Measurements from ENCODE around the gene RGS11. TPM values are rescaled to one million over a fixed set of nuclear protein-coding genes. Genes with fewer than 3 reads are reported as not detected.

Gene RGS11
- total and polyA plus RNA-seq, 2 donors (not counting 1 experiment from before 2014, with no cell fraction given), result 1.1 to 6.3 TPM

GRCh38 chr16:252366-253337 lies 23.1 kb downstream of the RGS11 start:
- no peak for DNase-seq (ENCODE audit: low read depth in 2 of 2)
- Histone ChIP-seq H3K9ac (ENCODE audit: insufficient read depth, low read length) (no peak overlapping the region), H3K4me1 (ENCODE audit: control insufficient read depth, extremely low read depth, insufficient read depth, low read length) (no peaks in the 10 kb centered on the region), H4K20me1 (ENCODE audit: control insufficient read depth, extremely low read depth, insufficient read depth, low read length) (no peaks in the 10 kb centered on the region), H3K27me3 (ENCODE audit: control insufficient read depth, insufficient read depth, low read length) (no peaks in the 10 kb centered on the region), H2AFZ (ENCODE audit: low read length) (no peak overlapping the region), H3K4me2 (ENCODE audit: extremely low read depth, insufficient read depth, low read length) (no peak overlapping the region), H3K4me3 (replicated peaks in 1 of 4; ENCODE audit: control extremely low read depth in 1 of 4, insufficient read depth in 1 of 4, low read depth in 3 of 4, low read length in 4 of 4) (no peak overlapping the region), H3K9me3 (ENCODE audit: control insufficient read depth, insufficient read depth, low read depth, low read length) (no peaks in the 10 kb centered on the region), H3K36me3 (ENCODE audit: control insufficient read depth, insufficient read depth, low read length) (peaks cover 2% of the 10 kb centered on the region), H3K27ac (ENCODE audit: insufficient read depth, low read length) (no peak overlapping the region), H3K79me2 (ENCODE audit: control insufficient read depth, insufficient read depth, low read length) (no peaks in the 10 kb centered on the region)
- TF ChIP-seq EZH2 (IDR thresholded peaks at IDR 0.05; ENCODE audit: low read length, missing control alignments) (no peak), CTCF (conservative IDR thresholded peaks at IDR 0.05 in 1 of 2, IDR thresholded peaks at IDR 0.05 in 1 of 2; ENCODE audit: low read depth in 1 of 2, low read length in 2 of 2) (no peak)

- DNase-seq (ENCODE audit: low read depth in 2 of 2), result no peak
- H3K9ac ChIP-seq (ENCODE audit: insufficient read depth, low read length), result no peak overlapping the region
- H2AFZ ChIP-seq (ENCODE audit: low read length), result no peak overlapping the region
- no peaks in the 10 kb centered on the region for H3K9me3 ChIP-seq (ENCODE audit: control insufficient read depth, insufficient read depth, low read depth, low read length)
- peaks cover 2% of the 10 kb centered on the region for H3K36me3 ChIP-seq (ENCODE audit: control insufficient read depth, insufficient read depth, low read length)
- H3K27ac ChIP-seq (ENCODE audit: insufficient read depth, low read length), result no peak overlapping the region
- no peak overlapping the region for H3K4me2 ChIP-seq (ENCODE audit: extremely low read depth, insufficient read depth, low read length)
- H3K79me2 ChIP-seq (ENCODE audit: control insufficient read depth, insufficient read depth, low read length), result no peaks in the 10 kb centered on the region
- H3K4me1 ChIP-seq (ENCODE audit: control insufficient read depth, extremely low read depth, insufficient read depth, low read length), result no peaks in the 10 kb centered on the region
- TF ChIP-seq CTCF (conservative IDR thresholded peaks at IDR 0.05 in 1 of 2, IDR thresholded peaks at IDR 0.05 in 1 of 2; ENCODE audit: low read depth in 1 of 2, low read length in 2 of 2) (no peak), EZH2 (IDR thresholded peaks at IDR 0.05; ENCODE audit: low read length, missing control alignments) (no peak)
- no peaks in the 10 kb centered on the region for H4K20me1 ChIP-seq (ENCODE audit: control insufficient read depth, extremely low read depth, insufficient read depth, low read length)
- no peak overlapping the region for H3K4me3 ChIP-seq (replicated peaks in 1 of 4; ENCODE audit: control extremely low read depth in 1 of 4, insufficient read depth in 1 of 4, low read depth in 3 of 4, low read length in 4 of 4)
- H3K27me3 ChIP-seq (ENCODE audit: control insufficient read depth, insufficient read depth, low read length), result no peaks in the 10 kb centered on the region
Observed at GRCh38 chr16:249431-249830, 26.3 kb downstream of the RGS11 start.

- DNase-seq (ENCODE audit: low read depth in 2 of 2), result no peak
- H3K79me2 ChIP-seq (ENCODE audit: control insufficient read depth, insufficient read depth, low read length), result no peaks in the 10 kb centered on the region
Observed at GRCh38 chr16:247027-247426, 28.7 kb downstream of the RGS11 start.

More at GRCh38 chr16:247027-247426, 28.7 kb downstream of the RGS11 start:
- no peaks in the 10 kb centered on the region for H3K27me3 ChIP-seq (ENCODE audit: control insufficient read depth, insufficient read depth, low read length)
- H2AFZ ChIP-seq (ENCODE audit: low read length), result no peak overlapping the region
- no peaks in the 10 kb centered on the region for H3K36me3 ChIP-seq (ENCODE audit: control insufficient read depth, insufficient read depth, low read length)
- no peaks in the 10 kb centered on the region for H3K9me3 ChIP-seq (ENCODE audit: control insufficient read depth, insufficient read depth, low read depth, low read length)
- no peak overlapping the region for H3K27ac ChIP-seq (ENCODE audit: insufficient read depth, low read length)
- H4K20me1 ChIP-seq (ENCODE audit: control insufficient read depth, extremely low read depth, insufficient read depth, low read length), result no peaks in the 10 kb centered on the region
- H3K4me2 ChIP-seq (ENCODE audit: extremely low read depth, insufficient read depth, low read length), result no peak overlapping the region
- no peak overlapping the region for H3K4me3 ChIP-seq (replicated peaks in 1 of 4; ENCODE audit: control extremely low read depth in 1 of 4, insufficient read depth in 1 of 4, low read depth in 3 of 4, low read length in 4 of 4)
- H3K4me1 ChIP-seq (ENCODE audit: control insufficient read depth, extremely low read depth, insufficient read depth, low read length), result no peaks in the 10 kb centered on the region
- TF ChIP-seq CTCF (conservative IDR thresholded peaks at IDR 0.05 in 1 of 2, IDR thresholded peaks at IDR 0.05 in 1 of 2; ENCODE audit: low read depth in 1 of 2, low read length in 2 of 2) (no peak), EZH2 (IDR thresholded peaks at IDR 0.05; ENCODE audit: low read length, missing control alignments) (no peak)
- H3K9ac ChIP-seq (ENCODE audit: insufficient read depth, low read length), result no peak overlapping the region
